OCI-LY3 (cell line): Measurements from ENCODE around the gene NASP.

ENCODE experiments used
- EZH2phosphoT487 ChIP-seq: fragments of 200-600 bp; shearing (Covaris generic); IDR thresholded peaks from 2 replicates; pipeline ENCODE4 v1.6.1; 2018; ENCODE audit warnings: antibody characterized with exemption, mixed run types, low read depth
- TF ChIP-seq, protein P1 (sequence below): fragments of 200-600, 300-600 bp; sonication (generic); IDR thresholded peaks from 2 replicates; pipeline ENCODE4 v1.5.1; 2014; ENCODE audit warnings: antibody characterized with exemption, low read length, low read depth

GRCh38 chr1:45604239-45604638 is 20.4 kb downstream of the NASP start:
- TF ChIP-seq, protein P1, sequence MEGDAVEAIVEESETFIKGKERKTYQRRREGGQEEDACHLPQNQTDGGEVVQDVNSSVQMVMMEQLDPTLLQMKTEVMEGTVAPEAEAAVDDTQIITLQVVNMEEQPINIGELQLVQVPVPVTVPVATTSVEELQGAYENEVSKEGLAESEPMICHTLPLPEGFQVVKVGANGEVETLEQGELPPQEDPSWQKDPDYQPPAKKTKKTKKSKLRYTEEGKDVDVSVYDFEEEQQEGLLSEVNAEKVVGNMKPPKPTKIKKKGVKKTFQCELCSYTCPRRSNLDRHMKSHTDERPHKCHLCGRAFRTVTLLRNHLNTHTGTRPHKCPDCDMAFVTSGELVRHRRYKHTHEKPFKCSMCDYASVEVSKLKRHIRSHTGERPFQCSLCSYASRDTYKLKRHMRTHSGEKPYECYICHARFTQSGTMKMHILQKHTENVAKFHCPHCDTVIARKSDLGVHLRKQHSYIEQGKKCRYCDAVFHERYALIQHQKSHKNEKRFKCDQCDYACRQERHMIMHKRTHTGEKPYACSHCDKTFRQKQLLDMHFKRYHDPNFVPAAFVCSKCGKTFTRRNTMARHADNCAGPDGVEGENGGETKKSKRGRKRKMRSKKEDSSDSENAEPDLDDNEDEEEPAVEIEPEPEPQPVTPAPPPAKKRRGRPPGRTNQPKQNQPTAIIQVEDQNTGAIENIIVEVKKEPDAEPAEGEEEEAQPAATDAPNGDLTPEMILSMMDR = no peak
- no peak for TF ChIP-seq EZH2phosphoT487
